Heart right ventricle (tissue), 16 donors: Measurements from ENCODE around the gene XPNPEP3. TPM values are rescaled to one million over a fixed set of nuclear protein-coding genes. Genes with fewer than 3 reads are reported as not detected.
A peak's percentile ranks its signal among the peaks of the same experiment; 100 is the strongest.

Experiments used
- ATAC-seq, 8 donors: fragments of 200-7000 bp; cut with Tn5 transposase; one replicate each; pipeline ENCODE4 v1.9.1; 2020; ENCODE audit warnings: mild to moderate bottlenecking in 8 of 8, moderate library complexity in 8 of 8, moderate number of reproducible peaks in 1 of 8
- DNase-seq, 2 donors: peaks; one replicate each; pipeline ENCODE4 v3.0.0-alpha.2; 2020
- H3K27ac ChIP-seq, 10 donors: fragments of 200-600 bp; sonication (generic) in 2 of 10; one replicate each; pipeline versions ENCODE4 v1.5.0 to v1.8.0; 2020 to 2022; ENCODE audit warnings: mild to moderate bottlenecking in 3 of 10
- H3K27me3 ChIP-seq, 7 donors: fragments of 200-600 bp; one replicate each; pipeline ENCODE4 v1.8.0; 2021 to 2022; ENCODE audit warnings: mild to moderate bottlenecking in 2 of 7
- H3K36me3 ChIP-seq, 9 donors: fragments of 200-600 bp; sonication (generic) in 1 of 9; one replicate each; pipeline versions ENCODE4 v1.5.0 to v1.8.0; 2020 to 2022; ENCODE audit warnings: mild to moderate bottlenecking in 2 of 9
- H3K4me1 ChIP-seq, 9 donors: fragments of 200-600 bp; sonication (generic) in 1 of 9; one replicate each; pipeline versions ENCODE4 v1.5.0 to v1.8.0; 2020 to 2022; ENCODE audit warnings: mild to moderate bottlenecking in 4 of 9
- H3K4me3 ChIP-seq, 10 donors: fragments of 200-600 bp; sonication (generic) in 2 of 10; one replicate each; pipeline versions ENCODE4 v1.5.0 to v1.8.0; 2020 to 2022; ENCODE audit warnings: mild to moderate bottlenecking in 7 of 10, moderate library complexity in 2 of 10
- H3K9me3 ChIP-seq, 11 donors: fragments of 200-600 bp in 10 of 11; sonication (generic) in 2 of 11; one replicate each; pipeline versions ENCODE4 v1.5.0 to v1.8.0; 2013 to 2022; ENCODE audit warnings: mild to moderate bottlenecking in 2 of 11, control low read depth in 1 of 11, moderate library complexity in 1 of 11
- CTCF ChIP-seq, 9 donors: fragments of 200-600 bp; sonication (generic) in 2 of 9; IDR thresholded peaks; one replicate each; pipeline versions ENCODE4 v1.5.0 to v1.8.0; 2021 to 2022; ENCODE audit warnings: antibody characterized with exemption in 9 of 9, mild to moderate bottlenecking in 5 of 9, moderate library complexity in 1 of 9
- WGBS, 2 donors: extraction: QIAGEN DNeasy Blood & Tissue Kit; methylation state at CpG; one replicate each; pipeline ENCODE4 v1.1.7; 2013; ENCODE audit warnings: inconsistent platforms in 1 of 2; 5-methylcytosine and 5-hydroxymethylcytosine counted together
- intact Hi-C, 10 donors: fragments of 100-400 bp; cut with DNase I; formaldehyde crosslinking; loops; one replicate each; pipeline versions ENCODE4 v1.11.1 to v1.14.2; 2022
- polyA plus RNA-seq, 2 donors: library from polyadenylated mRNA; stranded (reverse); fragments of 200-250 nt; gene quantifications; one replicate each; pipeline ENCODE4 v1.2.3, GENCODE V29; 2013
- total RNA-seq, 10 donors: library from RNA; stranded (reverse); fragmentation: NEBNext Ultra II Directional in 3 of 10; extraction: Animal tissue kit (Norgen Biotek cat#: 25700) in 3 of 10; gene quantifications; one replicate each; pipeline versions ENCODE4 v1.2.1 to v1.2.4, GENCODE V29; 2021 to 2023
- donor health status: Arrhythmogenic right ventricular cardiomyopathy.
- donor health status: ischemic (EF 13 %, LVEDD 7.1; RV severe dilation, severe dysfunction).
- donor health status: healthy with polysubstance abuse.
- donor health status: DM: no; HTN: yes; CAD: no.
- donor health status: DM: no; HTN: no; CAD: no.
- donor health status: ischemic (EF 25% LVEDD 6.9; RV normal size, moderate dysfunction).
- donor health status: ischemic (EF 25% LVEDD 5.7; RV mildly dilated, moderate dysfunction).
- donor health status: healthy.
- donor health status: DM: yes; HTN: yes; CAD: no.
- donor health status: Ischemic cardiomyopathy.
- donor health status: ischemic (EF 35%, LVEDD 5.7; RV mildly dilated, moderate dysfunction).
- donor health status: nonischemic (EF 11% LVEDD 7.7; RV severe dilation, severe dysfunction).
- donor health status: DM: yes; HTN: yes; CAD: no.
- donor health status: PGD.
- donor health status: ischemic (EF 29% LVEDD 5.4; RV normal size, mild dysfunction).
- donor health status: nonischemic (EF 23%, LVEDD 6.1; RV moderate dilation, normal function).

XPNPEP3 gene
- total and polyA plus RNA-seq, 12 donors = 3.7 to 31.7 (median 24.8) TPM

- 93 to 95% methylated on average over 2 of the region's 2 CpGs for WGBS, 2 donors
Observed at GRCh38 chr22:40939202-40939601, 82.3 kb downstream of the XPNPEP3 start.

GRCh38 chr22:40950962-40951794 is 94.2 kb downstream of the XPNPEP3 start, which contains the start of gene RBX1:
TSS of gene RBX1 (plus strand) at chr22:40951378. CDS start at chr22:40951399, 21 bp downstream.
- peak within 1 kb of the TSS; percentile 60 to 91 (median 74) for H3K4me3 ChIP-seq
- peaks cover 0 to 47% (median 30%) of the 10 kb centered on the region in 9 donors for H3K4me1 ChIP-seq
- peak within 1 kb of the TSS; percentile 62 to 100 (median 94) for H3K27ac ChIP-seq
- peak; percentile 98 to 99 for DNase-seq
- ATAC-seq = peak; percentile 96 to 99 (median 97)
- intact Hi-C loops = loop anchor here in 9 of 10 donors (1.0 to 10.0 kb wide), 7 partner anchors 71 to 141 kb away; partner anchors contain the start of gene EP300 (in 2 of the 9)
- no peaks in the 10 kb centered on the region for H3K9me3 ChIP-seq
- H3K27me3 ChIP-seq = no peaks in the 10 kb centered on the region
- no peak for TF ChIP-seq CTCF (IDR thresholded peaks at IDR 0.05)
- 0% methylated on average over 74 to 86 of the region's 86 CpGs for WGBS, 2 donors
- H3K36me3 ChIP-seq = peaks cover 0 to 31% (median 22%) of the 10 kb centered on the region in 9 donors

More at GRCh38 chr22:40939202-40939601, 82.3 kb downstream of the XPNPEP3 start:
- no peak for TF ChIP-seq CTCF (IDR thresholded peaks at IDR 0.05)
- ATAC-seq (no peak), DNase-seq (no peak)
- H3K27ac ChIP-seq = no peak overlapping the region
- no peak overlapping the region for H3K4me3 ChIP-seq
- peaks cover 0 to 13% (median 0%) of the 10 kb centered on the region in 9 donors for H3K4me1 ChIP-seq
- no peaks in the 10 kb centered on the region for H3K27me3 ChIP-seq
- H3K9me3 ChIP-seq = no peaks in the 10 kb centered on the region
- H3K36me3 ChIP-seq = peaks cover 0 to 6% (median 2%) of the 10 kb centered on the region in 9 donors
- intact Hi-C loops = no loop called here

GRCh38 chr22:40951795-40952605 is 95.1 kb downstream of the XPNPEP3 start:
- 5 to 6% methylated on average over 21 of the region's 21 CpGs for WGBS, 2 donors
- peak overlapping the region; percentile 60 to 91 (median 74) for H3K4me3 ChIP-seq
- H3K4me1 ChIP-seq = peaks cover 0 to 47% (median 30%) of the 10 kb centered on the region in 9 donors
- H3K36me3 ChIP-seq = peaks cover 0 to 39% (median 22%) of the 10 kb centered on the region in 9 donors
- H3K9me3 ChIP-seq = no peaks in the 10 kb centered on the region
- DNase-seq (no peak), ATAC-seq (no peak)
- intact Hi-C loops = loop anchor here in 9 of 10 donors (1.0 to 10.0 kb wide), 6 partner anchors 70 to 140 kb away; partner anchors contain the start of gene EP300 (in 2 of the 9)
- peak overlapping the region; percentile 10 to 100 (median 94) for H3K27ac ChIP-seq
- H3K27me3 ChIP-seq = no peaks in the 10 kb centered on the region
- no peak for TF ChIP-seq CTCF (IDR thresholded peaks at IDR 0.05)

- intact Hi-C loops = loop anchor here in 4 of 10 donors (5.0 to 10.0 kb wide), 3 partner anchors 69 to 139 kb away; partner anchors contain the start of gene EP300 (in 2 of the 4)
- no peaks in the 10 kb centered on the region for H3K9me3 ChIP-seq
- peaks cover 0 to 47% (median 30%) of the 10 kb centered on the region in 9 donors for H3K4me1 ChIP-seq
- TF ChIP-seq CTCF (IDR thresholded peaks at IDR 0.05) = no peak
- ATAC-seq (no peak), DNase-seq (no peak)
- H3K27ac ChIP-seq = peak overlapping the region in 3 of 10 donors; percentile 10 to 93 (median 22)
- 32 to 56% methylated on average over 2 of the region's 2 CpGs for WGBS, 2 donors
- peaks cover 0 to 54% (median 29%) of the 10 kb centered on the region in 9 donors for H3K36me3 ChIP-seq
- H3K27me3 ChIP-seq = no peaks in the 10 kb centered on the region
- no peak overlapping the region for H3K4me3 ChIP-seq
Observed at GRCh38 chr22:40953471-40953870, 96.5 kb downstream of the XPNPEP3 start.
